K562 (cell line): ENCODE results near the gene EYA2. TPM values are rescaled to one million over a fixed set of nuclear protein-coding genes. Genes with fewer than 3 reads are reported as not detected.
A peak's percentile ranks its signal among the peaks of the same experiment; 100 is the strongest.

Experiments used
- ATAC-seq: fragments of 200-7000 bp; cut with Tn5 transposase; 3 replicates; pipeline ENCODE4 v1.9.1; 2020; ENCODE audit warnings: moderate library complexity
- BruUV-seq: library from RNA; stranded (reverse); fragments of 400-500 nt; replicated peaks from 2 replicates; lab custom pipeline; 2021; lab: Mats Ljungman, UMichigan
- CTCF ChIA-PET: fragments of 300-600 bp; formaldehyde crosslinking; extraction: SDS; loops from one replicate; lab custom pipeline; 2021; ENCODE audit warnings: low intra/inter-chr PET ratio; lab: Yijun Ruan, JAX
- POLR2A ChIA-PET: fragments of 300-600, 350-650 bp; sonication (Branson Sonifier 250); formaldehyde crosslinking; extraction: SDS; loops from one replicate; lab custom pipeline; 2021; ENCODE audit warnings: antibody characterized with exemption, inconsistent platforms; lab: Yijun Ruan, JAX
- DNase-seq, 4 experiments: peaks; one replicate each; pipeline versions ENCODE4 v3.0.0 to v3.0.0-alpha.2; 2011 to 2018; ENCODE audit warnings: low spot score in 3 of 4, mixed read lengths in 3 of 4; ENCODE audit errors: extremely low read depth in 1 of 4
- FAIRE-seq: peaks from 2 replicates; lab custom pipeline; 2011; peaks lifted over from hg19 to GRCh38; lab: Jason Lieb, UNC
- H2AFZ ChIP-seq: 2 replicates; pipeline ENCODE4 v1.6.0; 2011; ENCODE audit warnings: low read depth, low read length, control low read depth, inconsistent platforms
- H3K27ac ChIP-seq: fragments of 200-600 bp; 3 replicates; pipeline ENCODE4 v1.8.0; 2011; ENCODE audit warnings: low read depth, mild to moderate bottlenecking, control low read depth, inconsistent platforms, low read length, moderate library complexity, mixed read lengths; ENCODE audit errors: extremely low read depth
- H3K27me3 ChIP-seq, 2 experiments: fragments of 300-600 bp in 1 of 2; 2 replicates in 1 of 2; 3 replicates in 1 of 2; pipeline versions ENCODE4 v1.6.0 to v1.8.0; 2011; ENCODE audit warnings: inconsistent platforms in 2 of 2, low read length in 2 of 2, mild to moderate bottlenecking in 1 of 2, mixed read lengths in 1 of 2, moderate library complexity in 1 of 2; ENCODE audit not compliant: control insufficient read depth in 2 of 2, insufficient read depth in 2 of 2
- H3K36me3 ChIP-seq: fragments of 300-600 bp; 3 replicates; pipeline ENCODE4 v1.8.0; 2011; ENCODE audit warnings: mild to moderate bottlenecking, low read length, inconsistent platforms; ENCODE audit not compliant: control insufficient read depth, insufficient read depth
- H3K4me1 ChIP-seq, 2 experiments: fragments of 200-600 bp in 1 of 2; replicated peaks in 1 of 2; 2 replicates in 1 of 2; 3 replicates in 1 of 2; pipeline versions ENCODE4 v1.5.1 to v1.8.0; 2011; ENCODE audit warnings: inconsistent platforms in 2 of 2, low read length in 2 of 2, mild to moderate bottlenecking in 1 of 2, mixed read lengths in 1 of 2, moderate library complexity in 1 of 2; ENCODE audit not compliant: control insufficient read depth in 2 of 2, insufficient read depth in 2 of 2
- H3K4me2 ChIP-seq: 2 replicates; pipeline ENCODE4 v1.6.1; 2011; ENCODE audit warnings: low read length, control low read depth, inconsistent platforms, mixed read lengths; ENCODE audit not compliant: insufficient read depth
- H3K4me3 ChIP-seq: fragments of 200-600 bp; sonication (generic), shearing (Covaris generic); 2 replicates; pipeline ENCODE4 v1.5.1; 2016; ENCODE audit warnings: control low read depth, inconsistent platforms
- H3K79me2 ChIP-seq: fragments of 200-600 bp; 3 replicates; pipeline ENCODE4 v1.8.0; 2011; ENCODE audit warnings: low read length, inconsistent platforms; ENCODE audit not compliant: control insufficient read depth, insufficient read depth
- H3K9ac ChIP-seq, 2 experiments: 2 replicates each; pipeline versions ENCODE4 v1.6.0 to v1.6.1; 2011; ENCODE audit warnings: low read depth in 2 of 2, low read length in 2 of 2, control low read depth in 1 of 2, inconsistent platforms in 1 of 2, mild to moderate bottlenecking in 1 of 2, mixed read lengths in 1 of 2; ENCODE audit not compliant: insufficient read depth in 1 of 2
- H3K9me1 ChIP-seq: one replicate; pipeline ENCODE4 v1.6.0; 2011; ENCODE audit warnings: inconsistent platforms, mild to moderate bottlenecking, low read length, moderate library complexity; ENCODE audit not compliant: control insufficient read depth, insufficient read depth
- H3K9me3 ChIP-seq: replicated peaks from 2 replicates; pipeline ENCODE4 v1.5.1; 2011; ENCODE audit warnings: low read depth, low read length, inconsistent platforms; ENCODE audit not compliant: control insufficient read depth, insufficient read depth
- H4K20me1 ChIP-seq: replicated peaks from 2 replicates; pipeline ENCODE4 v1.6.1; 2011; ENCODE audit warnings: low read length, inconsistent platforms, mixed read lengths; ENCODE audit not compliant: control insufficient read depth, insufficient read depth
- BRD9 ChIP-seq: fragments of 450-650 bp; IDR thresholded peaks from 2 replicates; pipeline ENCODE4 v1.6.1; 2018; ENCODE audit warnings: low read depth; ENCODE audit not compliant: partially characterized antibody
- EZH2 ChIP-seq: IDR thresholded peaks from 2 replicates; pipeline ENCODE4 v1.6.1; 2012; ENCODE audit warnings: low read depth, mild to moderate bottlenecking, inconsistent platforms, low read length, borderline replicate concordance
- FOS ChIP-seq: IDR thresholded peaks from 3 replicates; pipeline ENCODE4 v1.6.1; 2011; ENCODE audit not compliant: insufficient read length; ENCODE audit errors: extremely low read depth
- OTX1 ChIP-seq: fragments of 450-650 bp; formaldehyde crosslinking; IDR thresholded peaks from 2 replicates; pipeline ENCODE4 v1.4.0; 2022; ENCODE audit warnings: mild to moderate bottlenecking
- PREB ChIP-seq: sonication (generic); formaldehyde crosslinking; IDR thresholded peaks from 2 replicates; pipeline ENCODE4 v1.8.1; 2023; ENCODE audit warnings: mild to moderate bottlenecking, missing genetic modification reagents
- RBM25 ChIP-seq: fragments of 200-400 bp; formaldehyde crosslinking; IDR thresholded peaks from 2 replicates; pipeline ENCODE4 v1.6.1; 2018; ENCODE audit warnings: low read length, low read depth, moderate library complexity; ENCODE audit not compliant: severe bottlenecking
- TAL1 ChIP-seq: fragments of 450-650 bp; IDR thresholded peaks from 2 replicates; pipeline ENCODE4 v1.6.1; 2016; ENCODE audit warnings: mild to moderate bottlenecking
- ZFP36 ChIP-seq: fragments of 150-350 bp; IDR thresholded peaks from 2 replicates; pipeline ENCODE4 v1.6.1; 2018; ENCODE audit warnings: low read length, low read depth; ENCODE audit not compliant: partially characterized antibody
- ZNF239 ChIP-seq: fragments of 250-450 bp; sonication (Bioruptor Pico); IDR thresholded peaks from 2 replicates; pipeline ENCODE4 v1.4.0; 2020; ENCODE audit warnings: mild to moderate bottlenecking
- ZNF282 ChIP-seq: sonication (generic); formaldehyde crosslinking; IDR thresholded peaks from 2 replicates; pipeline ENCODE4 v1.8.1; 2023; ENCODE audit warnings: missing genetic modification reagents
- WGBS: fragments of 100-300 bp; shearing (Covaris generic); methylation state at CpG from one replicate; pipeline ENCODE4 v1.1.6; 2016; ENCODE audit warnings: low coverage, mixed read lengths; ENCODE audit not compliant: insufficient coverage; ENCODE audit errors: missing lambda C conversion rate; 5-methylcytosine and 5-hydroxymethylcytosine counted together
- in situ Hi-C: fragments of 300-500 bp; cut with MboI; formaldehyde crosslinking; loops from 4 replicates; pipeline ENCODE4 v1.15.0; 2018; ENCODE audit warnings: inconsistent platforms, mixed read lengths
- intact Hi-C: fragments of 100-400 bp; cut with micrococcal nuclease; formaldehyde crosslinking; loops from 2 replicates; pipeline ENCODE4 v1.14.2; 2022
- polyA plus RNA-seq, 8 experiments: library from polyadenylated mRNA; depleted of rRNA in 4 of 8; stranded (reverse) in 5 of 8; unstranded in 3 of 8; fragments of >200 nt; fragmentation: Nextera tagmentation in 2 of 8; fragmentation: Illumina TruSeq in 1 of 8; extraction: Ambion mirVana in 2 of 8; extraction: Trizol in 1 of 8; gene quantifications; 2 replicates each; pipeline versions ENCODE4 v1.2.1 to v1.2.3, GENCODE V29; 2011 to 2014; ENCODE audit warnings: inconsistent platforms in 1 of 8, missing spikeins in 1 of 8
- total RNA-seq, 7 experiments: library from RNA; depleted of rRNA in 6 of 7; stranded (reverse); fragments of >200 nt in 6 of 7; fragmentation: Illumina TruSeq in 2 of 7; extraction: Trizol in 2 of 7; gene quantifications; 2 replicates each; pipeline versions ENCODE4 v1.2.1 to v1.2.3, GENCODE V29; 2011 to 2021; ENCODE audit warnings: low replicate concordance in 1 of 7

EYA2 gene
- total and polyA plus RNA-seq, 9 of the 15 experiments (the other 6 are each of a cell fraction or from before 2014, with no cell fraction given) = 0.03 TPM; not detected in 8

- 5% methylated on average over 2 of the region's 2 CpGs for WGBS
- POLR2A ChIA-PET = interaction anchor here (0.8 to 1.5 kb wide), 2 partner anchors 9 to 16 kb away, joined by 4 to 5 read pairs; no protein-coding TSS in a partner anchor
Measured at GRCh38 chr20:46941404-46941803, 46.8 kb downstream of the EYA2 start.

DNA sequence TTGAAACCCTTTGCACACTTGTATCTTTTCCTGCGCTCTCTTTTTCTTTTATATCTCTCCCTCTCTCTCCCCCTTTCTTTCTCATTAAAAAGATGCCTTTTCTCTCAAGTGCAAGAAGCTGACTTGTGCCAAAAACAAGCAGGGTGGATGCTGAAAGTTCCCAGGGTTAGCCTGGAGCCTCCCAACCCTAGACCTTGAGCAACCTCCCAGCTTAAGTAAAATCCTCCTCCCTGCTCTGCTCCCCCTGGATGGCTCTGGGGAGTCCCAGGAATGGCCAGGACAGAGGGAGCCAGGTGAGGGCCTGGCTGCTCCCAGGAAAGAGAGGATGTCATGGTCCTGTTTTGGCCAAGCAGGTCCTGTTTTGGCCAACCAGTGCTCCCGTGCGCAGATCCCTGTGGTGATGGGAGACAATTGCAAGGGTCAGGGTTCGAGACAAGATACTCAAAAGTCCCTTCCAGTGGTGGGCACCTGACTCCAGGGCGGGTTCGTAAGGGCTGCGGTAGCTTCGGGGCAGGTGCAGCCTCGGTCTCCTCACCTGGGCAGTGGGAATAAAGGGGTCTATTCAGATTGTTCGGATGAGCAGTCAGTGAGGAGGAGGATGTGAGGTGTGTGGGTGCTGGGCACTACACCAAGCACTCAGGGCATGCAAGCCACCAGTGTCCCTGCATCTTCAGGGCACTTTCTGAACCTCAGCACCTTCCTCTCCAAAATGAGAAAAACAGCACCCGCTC, 49.4 kb downstream of the EYA2 start:
- H4K20me1 ChIP-seq = 0 out of 2 replicates have a peak, but pooled peaks cover 12% of the 10 kb centered on the region
- no peak overlapping the region for H3K9ac ChIP-seq
- in situ Hi-C loops (no loop called here), intact Hi-C loops (no loop called here)
- peaks cover 12 to 48% of the 10 kb centered on the region in 2 experiments; a peak in 4 of 5 replicates for H3K27me3 ChIP-seq
- H3K4me3 ChIP-seq = no peak overlapping the region
- H3K9me3 ChIP-seq = no peaks in the 10 kb centered on the region
- 0% methylated on average over 11 of the region's 11 CpGs for WGBS
- ChIA-PET POLR2A (no interaction called here), CTCF (no interaction called here)
- no peaks in the 10 kb centered on the region; a peak in 1 of 5 replicates for H3K4me1 ChIP-seq
- H3K4me2 ChIP-seq = no peak overlapping the region
- TF ChIP-seq TAL1 (no peak), PREB (no peak), FOS (no peak), EZH2 (no peak), OTX1 (CRISPR knock-in tag) (no peak)
- H2AFZ ChIP-seq = no peak overlapping the region
- no TSS peak for BruUV-seq
- H3K9me1 ChIP-seq = no peaks in the 10 kb centered on the region
- FAIRE-seq = no peak
- no peaks in the 10 kb centered on the region for H3K36me3 ChIP-seq
- no peaks in the 10 kb centered on the region for H3K79me2 ChIP-seq
- no peak for DNase-seq
- H3K27ac ChIP-seq = no peak overlapping the region
- ATAC-seq = no peak

More at GRCh38 chr20:46941404-46941803, 46.8 kb downstream of the EYA2 start:
- H2AFZ ChIP-seq = no peak overlapping the region
- FAIRE-seq = no peak
- DNase-seq = no peak
- 0 out of 2 replicates have a peak, but pooled peaks cover 12% of the 10 kb centered on the region for H4K20me1 ChIP-seq
- H3K27me3 ChIP-seq = peaks cover 12 to 48% of the 10 kb centered on the region in 2 experiments; a peak in 4 of 5 replicates
- H3K27ac ChIP-seq = no peak overlapping the region
- intact Hi-C loops = no loop called here
- peak; percentile 71 for TF ChIP-seq ZFP36
- peak; percentile 67 for TF ChIP-seq RBM25
- TF ChIP-seq BRD9 = peak; percentile 31
- TF ChIP-seq ZNF239 = peak; percentile 83
- TF ChIP-seq ZNF282 (CRISPR knock-in tag) = no peak
- TF ChIP-seq, all 486 proteins: peak for 4
- H3K4me3 ChIP-seq = no peak overlapping the region
- in situ Hi-C loops = no loop called here
- no peak overlapping the region for H3K4me2 ChIP-seq
- CTCF ChIA-PET = no interaction called here
- H3K79me2 ChIP-seq = no peaks in the 10 kb centered on the region
- H3K9me3 ChIP-seq = no peaks in the 10 kb centered on the region
- no peaks in the 10 kb centered on the region; a peak in 1 of 5 replicates for H3K4me1 ChIP-seq
- no TSS peak for BruUV-seq
- H3K9ac ChIP-seq = no peak overlapping the region
- H3K36me3 ChIP-seq = no peaks in the 10 kb centered on the region
- ATAC-seq = no peak
- H3K9me1 ChIP-seq = no peaks in the 10 kb centered on the region
